ENCODE data around the gene TARS3. TPM values are rescaled to one million over a fixed set of nuclear protein-coding genes. Genes with fewer than 3 reads are reported as not detected.

TARS3 gene
- total RNA-seq, 1 experiment from 2014 or later: 9.5 TPM

DNA sequence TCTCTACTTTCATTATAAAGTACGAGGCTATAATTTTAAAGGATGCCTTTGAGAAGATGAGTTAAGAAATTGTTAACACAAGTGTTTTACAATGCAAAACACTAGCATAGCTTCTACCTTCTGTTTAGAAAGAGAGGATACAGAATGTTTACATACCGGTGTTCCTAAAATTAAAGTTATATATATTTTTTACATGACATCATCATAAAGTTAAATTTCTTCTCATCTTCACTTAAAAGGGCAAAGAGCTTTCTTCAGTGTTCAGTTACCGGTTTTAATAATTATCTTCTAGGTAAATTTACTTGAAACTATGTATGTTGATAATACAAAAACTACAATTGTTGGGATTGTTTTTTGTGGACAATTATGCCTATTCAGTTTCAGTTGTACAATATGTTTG lies 39.4 kb downstream of the TARS3 start (continued):
- TF ChIP-seq, protein P1, sequence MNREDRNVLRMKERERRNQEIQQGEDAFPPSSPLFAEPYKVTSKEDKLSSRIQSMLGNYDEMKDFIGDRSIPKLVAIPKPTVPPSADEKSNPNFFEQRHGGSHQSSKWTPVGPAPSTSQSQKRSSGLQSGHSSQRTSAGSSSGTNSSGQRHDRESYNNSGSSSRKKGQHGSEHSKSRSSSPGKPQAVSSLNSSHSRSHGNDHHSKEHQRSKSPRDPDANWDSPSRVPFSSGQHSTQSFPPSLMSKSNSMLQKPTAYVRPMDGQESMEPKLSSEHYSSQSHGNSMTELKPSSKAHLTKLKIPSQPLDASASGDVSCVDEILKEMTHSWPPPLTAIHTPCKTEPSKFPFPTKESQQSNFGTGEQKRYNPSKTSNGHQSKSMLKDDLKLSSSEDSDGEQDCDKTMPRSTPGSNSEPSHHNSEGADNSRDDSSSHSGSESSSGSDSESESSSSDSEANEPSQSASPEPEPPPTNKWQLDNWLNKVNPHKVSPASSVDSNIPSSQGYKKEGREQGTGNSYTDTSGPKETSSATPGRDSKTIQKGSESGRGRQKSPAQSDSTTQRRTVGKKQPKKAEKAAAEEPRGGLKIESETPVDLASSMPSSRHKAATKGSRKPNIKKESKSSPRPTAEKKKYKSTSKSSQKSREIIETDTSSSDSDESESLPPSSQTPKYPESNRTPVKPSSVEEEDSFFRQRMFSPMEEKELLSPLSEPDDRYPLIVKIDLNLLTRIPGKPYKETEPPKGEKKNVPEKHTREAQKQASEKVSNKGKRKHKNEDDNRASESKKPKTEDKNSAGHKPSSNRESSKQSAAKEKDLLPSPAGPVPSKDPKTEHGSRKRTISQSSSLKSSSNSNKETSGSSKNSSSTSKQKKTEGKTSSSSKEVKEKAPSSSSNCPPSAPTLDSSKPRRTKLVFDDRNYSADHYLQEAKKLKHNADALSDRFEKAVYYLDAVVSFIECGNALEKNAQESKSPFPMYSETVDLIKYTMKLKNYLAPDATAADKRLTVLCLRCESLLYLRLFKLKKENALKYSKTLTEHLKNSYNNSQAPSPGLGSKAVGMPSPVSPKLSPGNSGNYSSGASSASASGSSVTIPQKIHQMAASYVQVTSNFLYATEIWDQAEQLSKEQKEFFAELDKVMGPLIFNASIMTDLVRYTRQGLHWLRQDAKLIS (CRISPR knock-in tag; IDR thresholded peaks at IDR 0.05; ENCODE audit: borderline replicate concordance): no peak
- TF ChIP-seq IRF2 (CRISPR knock-in tag; IDR thresholded peaks at IDR 0.05; ENCODE audit: borderline replicate concordance, low read depth): no peak
- TF ChIP-seq, protein P2, sequence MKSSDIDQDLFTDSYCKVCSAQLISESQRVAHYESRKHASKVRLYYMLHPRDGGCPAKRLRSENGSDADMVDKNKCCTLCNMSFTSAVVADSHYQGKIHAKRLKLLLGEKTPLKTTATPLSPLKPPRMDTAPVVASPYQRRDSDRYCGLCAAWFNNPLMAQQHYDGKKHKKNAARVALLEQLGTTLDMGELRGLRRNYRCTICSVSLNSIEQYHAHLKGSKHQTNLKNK (CRISPR knock-in tag; IDR thresholded peaks at IDR 0.05): no peak
- TF ChIP-seq, protein P3, sequence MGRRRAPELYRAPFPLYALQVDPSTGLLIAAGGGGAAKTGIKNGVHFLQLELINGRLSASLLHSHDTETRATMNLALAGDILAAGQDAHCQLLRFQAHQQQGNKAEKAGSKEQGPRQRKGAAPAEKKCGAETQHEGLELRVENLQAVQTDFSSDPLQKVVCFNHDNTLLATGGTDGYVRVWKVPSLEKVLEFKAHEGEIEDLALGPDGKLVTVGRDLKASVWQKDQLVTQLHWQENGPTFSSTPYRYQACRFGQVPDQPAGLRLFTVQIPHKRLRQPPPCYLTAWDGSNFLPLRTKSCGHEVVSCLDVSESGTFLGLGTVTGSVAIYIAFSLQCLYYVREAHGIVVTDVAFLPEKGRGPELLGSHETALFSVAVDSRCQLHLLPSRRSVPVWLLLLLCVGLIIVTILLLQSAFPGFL (CRISPR knock-in tag; IDR thresholded peaks at IDR 0.05; ENCODE audit: borderline replicate concordance): no peak
- TF ChIP-seq NR3C1 (CRISPR knock-in tag; conservative IDR thresholded peaks at IDR 0.05; ENCODE audit: low read depth): no peak
- no peak for TF ChIP-seq ATF1 (CRISPR knock-in tag; IDR thresholded peaks at IDR 0.05)
- no peak for TF ChIP-seq JUN (CRISPR knock-in tag; IDR thresholded peaks at IDR 0.05)
- no peak for TF ChIP-seq FOXP1 (CRISPR knock-in tag; IDR thresholded peaks at IDR 0.05; ENCODE audit: borderline replicate concordance)
- TF ChIP-seq, protein P4, sequence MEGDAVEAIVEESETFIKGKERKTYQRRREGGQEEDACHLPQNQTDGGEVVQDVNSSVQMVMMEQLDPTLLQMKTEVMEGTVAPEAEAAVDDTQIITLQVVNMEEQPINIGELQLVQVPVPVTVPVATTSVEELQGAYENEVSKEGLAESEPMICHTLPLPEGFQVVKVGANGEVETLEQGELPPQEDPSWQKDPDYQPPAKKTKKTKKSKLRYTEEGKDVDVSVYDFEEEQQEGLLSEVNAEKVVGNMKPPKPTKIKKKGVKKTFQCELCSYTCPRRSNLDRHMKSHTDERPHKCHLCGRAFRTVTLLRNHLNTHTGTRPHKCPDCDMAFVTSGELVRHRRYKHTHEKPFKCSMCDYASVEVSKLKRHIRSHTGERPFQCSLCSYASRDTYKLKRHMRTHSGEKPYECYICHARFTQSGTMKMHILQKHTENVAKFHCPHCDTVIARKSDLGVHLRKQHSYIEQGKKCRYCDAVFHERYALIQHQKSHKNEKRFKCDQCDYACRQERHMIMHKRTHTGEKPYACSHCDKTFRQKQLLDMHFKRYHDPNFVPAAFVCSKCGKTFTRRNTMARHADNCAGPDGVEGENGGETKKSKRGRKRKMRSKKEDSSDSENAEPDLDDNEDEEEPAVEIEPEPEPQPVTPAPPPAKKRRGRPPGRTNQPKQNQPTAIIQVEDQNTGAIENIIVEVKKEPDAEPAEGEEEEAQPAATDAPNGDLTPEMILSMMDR (IDR thresholded peaks at IDR 0.05): no peak
- TF ChIP-seq ZBTB21 (CRISPR knock-in tag; IDR thresholded peaks at IDR 0.05; ENCODE audit: borderline replicate concordance): no peak
- TF ChIP-seq PRRX2 (CRISPR knock-in tag; IDR thresholded peaks at IDR 0.05): no peak
- no peak for TF ChIP-seq SOX15 (CRISPR knock-in tag; IDR thresholded peaks at IDR 0.05)

DNA sequence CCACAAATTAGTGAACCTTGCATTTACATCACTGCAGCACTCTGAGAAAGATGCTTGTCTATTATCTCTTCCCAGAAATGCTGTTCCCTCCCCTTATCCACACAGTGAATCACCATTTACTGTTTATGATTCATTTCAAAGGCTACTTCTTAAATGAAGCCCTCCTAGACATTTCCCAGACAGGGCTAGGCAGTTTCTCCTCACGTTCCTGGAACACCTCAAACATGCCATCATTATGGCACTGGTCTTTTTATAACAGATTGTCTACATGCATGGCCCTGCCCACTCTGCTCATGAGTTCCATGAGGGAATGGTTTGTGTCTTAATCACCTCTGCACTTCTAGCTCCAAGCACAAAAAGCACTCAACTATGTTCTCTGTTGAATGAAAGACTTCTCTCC lies 39.9 kb downstream of the TARS3 start:
- H3K27ac Mint-ChIP-seq: no peak overlapping the region
- H3K36me3 Mint-ChIP-seq: no peaks in the 10 kb centered on the region
- no peaks in the 10 kb centered on the region for H3K27me3 Mint-ChIP-seq (ENCODE audit: low read depth)
- H3K4me1 Mint-ChIP-seq: no peaks in the 10 kb centered on the region
- ChIA-PET CTCF (no interaction called here), POLR2A (no interaction called here)
- ATAC-seq (no peak), DNase-seq (ENCODE audit: low spot score) (no peak)
- H3K4me3 Mint-ChIP-seq: no peak overlapping the region
- H3K9me3 Mint-ChIP-seq: no peaks in the 10 kb centered on the region
- no peak for TF ChIP-seq ZNF396 (CRISPR knock-in tag; IDR thresholded peaks at IDR 0.05; ENCODE audit: borderline replicate concordance)
- TF ChIP-seq FOXK1 (CRISPR knock-in tag; IDR thresholded peaks at IDR 0.05): no peak
- TF ChIP-seq IRF2 (CRISPR knock-in tag; IDR thresholded peaks at IDR 0.05; ENCODE audit: borderline replicate concordance, low read depth): no peak
- TF ChIP-seq, protein P5, sequence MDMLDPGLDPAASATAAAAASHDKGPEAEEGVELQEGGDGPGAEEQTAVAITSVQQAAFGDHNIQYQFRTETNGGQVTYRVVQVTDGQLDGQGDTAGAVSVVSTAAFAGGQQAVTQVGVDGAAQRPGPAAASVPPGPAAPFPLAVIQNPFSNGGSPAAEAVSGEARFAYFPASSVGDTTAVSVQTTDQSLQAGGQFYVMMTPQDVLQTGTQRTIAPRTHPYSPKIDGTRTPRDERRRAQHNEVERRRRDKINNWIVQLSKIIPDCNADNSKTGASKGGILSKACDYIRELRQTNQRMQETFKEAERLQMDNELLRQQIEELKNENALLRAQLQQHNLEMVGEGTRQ (CRISPR knock-in tag; IDR thresholded peaks at IDR 0.05): no peak
- TF ChIP-seq, protein P6, sequence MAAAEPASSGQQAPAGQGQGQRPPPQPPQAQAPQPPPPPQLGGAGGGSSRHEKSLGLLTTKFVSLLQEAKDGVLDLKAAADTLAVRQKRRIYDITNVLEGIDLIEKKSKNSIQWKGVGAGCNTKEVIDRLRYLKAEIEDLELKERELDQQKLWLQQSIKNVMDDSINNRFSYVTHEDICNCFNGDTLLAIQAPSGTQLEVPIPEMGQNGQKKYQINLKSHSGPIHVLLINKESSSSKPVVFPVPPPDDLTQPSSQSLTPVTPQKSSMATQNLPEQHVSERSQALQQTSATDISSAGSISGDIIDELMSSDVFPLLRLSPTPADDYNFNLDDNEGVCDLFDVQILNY (CRISPR knock-in tag; IDR thresholded peaks at IDR 0.05): no peak
- TF ChIP-seq, protein P7, sequence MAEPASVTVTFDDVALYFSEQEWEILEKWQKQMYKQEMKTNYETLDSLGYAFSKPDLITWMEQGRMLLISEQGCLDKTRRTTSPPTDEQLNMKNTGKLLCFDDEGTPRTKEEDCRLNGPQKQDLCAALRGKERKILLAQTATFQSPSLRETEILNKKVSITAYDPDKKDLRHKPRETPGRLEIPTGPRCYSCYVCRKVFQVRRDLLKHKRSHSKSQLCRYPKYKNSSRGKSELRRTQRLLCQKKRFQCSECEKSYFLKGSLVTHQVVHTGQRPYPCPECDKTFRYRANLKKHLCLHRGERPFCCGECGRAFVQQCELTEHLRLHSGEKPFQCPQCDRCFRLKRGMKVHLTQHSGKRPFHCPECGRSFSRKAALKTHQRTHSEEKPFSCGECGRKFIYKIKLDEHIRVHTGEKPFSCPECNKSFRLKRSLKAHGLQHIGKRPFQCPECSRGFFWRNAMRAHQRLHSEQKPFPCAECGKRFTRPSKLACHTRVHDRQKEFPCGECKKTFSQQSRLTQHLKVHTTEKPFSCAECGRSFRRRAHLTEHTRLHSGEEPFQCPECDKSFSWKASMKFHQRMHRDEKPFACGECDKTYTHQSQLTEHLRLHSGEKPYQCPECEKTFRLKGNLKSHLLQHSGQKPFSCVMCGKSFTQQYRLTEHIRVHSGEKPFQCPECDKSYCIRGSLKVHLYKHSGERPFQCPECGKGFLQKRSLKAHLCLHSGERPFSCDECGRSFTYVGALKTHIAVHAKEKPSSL (CRISPR knock-in tag; conservative IDR thresholded peaks at IDR 0.05): no peak
- TF ChIP-seq, protein P8, sequence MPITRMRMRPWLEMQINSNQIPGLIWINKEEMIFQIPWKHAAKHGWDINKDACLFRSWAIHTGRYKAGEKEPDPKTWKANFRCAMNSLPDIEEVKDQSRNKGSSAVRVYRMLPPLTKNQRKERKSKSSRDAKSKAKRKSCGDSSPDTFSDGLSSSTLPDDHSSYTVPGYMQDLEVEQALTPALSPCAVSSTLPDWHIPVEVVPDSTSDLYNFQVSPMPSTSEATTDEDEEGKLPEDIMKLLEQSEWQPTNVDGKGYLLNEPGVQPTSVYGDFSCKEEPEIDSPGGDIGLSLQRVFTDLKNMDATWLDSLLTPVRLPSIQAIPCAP (CRISPR knock-in tag; IDR thresholded peaks at IDR 0.05): no peak
- TF ChIP-seq NR3C1 (CRISPR knock-in tag; conservative IDR thresholded peaks at IDR 0.05; ENCODE audit: low read depth): no peak
- no peak for TF ChIP-seq HMGA2 (CRISPR knock-in tag; IDR thresholded peaks at IDR 0.05)
- TF ChIP-seq, protein P9, sequence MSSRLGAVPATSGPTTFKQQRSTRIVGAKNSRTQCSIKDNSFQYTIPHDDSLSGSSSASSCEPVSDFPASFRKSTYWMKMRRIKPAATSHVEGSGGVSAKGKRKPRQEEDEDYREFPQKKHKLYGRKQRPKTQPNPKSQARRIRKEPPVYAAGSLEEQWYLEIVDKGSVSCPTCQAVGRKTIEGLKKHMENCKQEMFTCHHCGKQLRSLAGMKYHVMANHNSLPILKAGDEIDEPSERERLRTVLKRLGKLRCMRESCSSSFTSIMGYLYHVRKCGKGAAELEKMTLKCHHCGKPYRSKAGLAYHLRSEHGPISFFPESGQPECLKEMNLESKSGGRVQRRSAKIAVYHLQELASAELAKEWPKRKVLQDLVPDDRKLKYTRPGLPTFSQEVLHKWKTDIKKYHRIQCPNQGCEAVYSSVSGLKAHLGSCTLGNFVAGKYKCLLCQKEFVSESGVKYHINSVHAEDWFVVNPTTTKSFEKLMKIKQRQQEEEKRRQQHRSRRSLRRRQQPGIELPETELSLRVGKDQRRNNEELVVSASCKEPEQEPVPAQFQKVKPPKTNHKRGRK (CRISPR knock-in tag; IDR thresholded peaks at IDR 0.05; ENCODE audit: borderline replicate concordance): no peak
- TF ChIP-seq EMX1 (CRISPR knock-in tag; IDR thresholded peaks at IDR 0.05): no peak
- TF ChIP-seq RORB (CRISPR knock-in tag; IDR thresholded peaks at IDR 0.05): no peak
- no peak for TF ChIP-seq RELA (CRISPR knock-in tag; IDR thresholded peaks at IDR 0.05; ENCODE audit: borderline replicate concordance)
- no peak for TF ChIP-seq ZNF219 (CRISPR knock-in tag; IDR thresholded peaks at IDR 0.05; ENCODE audit: borderline replicate concordance)
